Pancreas (tissue), 10 donors: ENCODE results near the gene E2F1. TPM values are rescaled to one million over a fixed set of nuclear protein-coding genes. Genes with fewer than 3 reads are reported as not detected.
"Not testable (repeated sequence)": the region's sequence is repeated elsewhere in the genome, so short reads cannot be mapped to it uniquely, and the experiment has no call there.

ENCODE experiments used
- ATAC-seq, 4 donors: fragments of 200-7000 bp; cut with Tn5 transposase; one replicate each; pipeline versions ENCODE4 v1.8.0 to v1.9.1; 2020; ENCODE audit warnings: mild to moderate bottlenecking in 4 of 4, moderate library complexity in 4 of 4
- DNase-seq, 6 donors: peaks; one replicate each; pipeline ENCODE4 v3.0.0-alpha.2; 2020
- FAIRE-seq: peaks from 2 replicates; lab custom pipeline; 2012; peaks lifted over from hg19 to GRCh38; lab: Jason Lieb, UNC
- H3K27ac ChIP-seq, 4 donors: fragments of 200-600 bp; sonication (generic); 1 replicate in 3 of 4; 2 replicates in 1 of 4; pipeline versions ENCODE4 v1.5.0 to v1.8.0; 2020
- H3K27me3 ChIP-seq, 4 donors: fragments of 200-600 bp; one replicate each; pipeline ENCODE4 v1.8.0; 2021
- H3K36me3 ChIP-seq, 3 donors: fragments of 200-600 bp; sonication (generic) in 1 of 3; one replicate each; pipeline versions ENCODE4 v1.5.0 to v1.8.0; 2020 to 2021
- H3K4me1 ChIP-seq, 3 donors: fragments of 200-600 bp; one replicate each; pipeline ENCODE4 v1.8.0; 2021
- H3K4me3 ChIP-seq, 4 donors: fragments of 200-600 bp; sonication (generic) in 2 of 4; one replicate each; pipeline versions ENCODE4 v1.5.0 to v1.8.0; 2020 to 2021
- H3K9me3 ChIP-seq, 4 donors: fragments of 200-600 bp; one replicate each; pipeline ENCODE4 v1.8.0; 2021
- CTCF ChIP-seq, 4 donors: fragments of 200-600 bp; sonication (generic) in 3 of 4; IDR thresholded peaks; one replicate each; pipeline versions ENCODE4 v1.5.0 to v1.8.0; 2021; ENCODE audit warnings: antibody characterized with exemption in 4 of 4
- WGBS, 2 donors: extraction: QIAGEN DNeasy Blood & Tissue Kit; methylation state at CpG; one replicate each; pipeline ENCODE4 v1.1.7; 2013; 5-methylcytosine and 5-hydroxymethylcytosine counted together
- intact Hi-C, 3 donors: fragments of 100-400 bp; cut with DNase I; formaldehyde crosslinking; loops; one replicate each; pipeline versions ENCODE4 v1.11.1 to v1.14.2; 2022
- polyA plus RNA-seq, 2 donors: library from polyadenylated mRNA; stranded (reverse); fragments of 200-250 nt; gene quantifications; one replicate each; pipeline ENCODE4 v1.2.3, GENCODE V29; 2013
- total RNA-seq, 6 donors: library from RNA; stranded (reverse); fragmentation: NEBNext Ultra II Directional in 4 of 6; extraction: Animal tissue kit (Norgen Biotek cat#: 25700) in 4 of 6; gene quantifications; one replicate each; pipeline versions ENCODE4 v1.2.1 to v1.2.4, GENCODE V29; 2021 to 2023
- donor health status: healthy with polysubstance abuse.
- donor health status: DM: no; HTN: no; CAD: no; lungs with moderate emphysema.
- donor health status: DM: no; HTN: no; CAD: no.
- donor health status: control.
- donor health status: control.
- donor health status: Bipolar disorder and iron deficiency.
- donor health status: DM: yes; HTN: yes; CAD: no.
- donor health status: DM: no; HTN: no; CAD: no.
- donor health status: DM: no; HTN: no; CAD: no.
- donor health status: DM: yes; HTN: yes; CAD: no.

The E2F1 gene
- total and polyA plus RNA-seq, 8 donors = 0.23 to 0.92 (median 0.60) TPM

- no peak for TF ChIP-seq CTCF (IDR thresholded peaks at IDR 0.05)
- 94 to 95% methylated on average over 11 of the region's 11 CpGs for WGBS, 2 donors
- no peak for FAIRE-seq
- H3K9me3 ChIP-seq = no peaks in the 10 kb centered on the region
- intact Hi-C loops = no loop called here
- ATAC-seq = no peak
- no peaks in the 10 kb centered on the region for H3K4me1 ChIP-seq
- no peak for DNase-seq
- H3K27me3 ChIP-seq = no peaks in the 10 kb centered on the region
- no peaks in the 10 kb centered on the region for H3K36me3 ChIP-seq
- H3K27ac ChIP-seq = no peak overlapping the region
- no peak overlapping the region for H3K4me3 ChIP-seq
These were observed 18.2 kb upstream of the E2F1 start for GRCh38 chr20:33704197-33704924.

GRCh38 chr20:33703498-33704137 lies 17.4 kb upstream of the E2F1 start:
- WGBS, 2 donors = 91 to 98% methylated on average over 8 of the region's 8 CpGs
- Histone ChIP-seq H3K4me1 (no peaks in the 10 kb centered on the region), H3K27me3 (no peaks in the 10 kb centered on the region), H3K9me3 (no peaks in the 10 kb centered on the region), H3K36me3 (no peaks in the 10 kb centered on the region), H3K4me3 (no peak overlapping the region), H3K27ac (no peak overlapping the region)
- ATAC-seq (no peak), FAIRE-seq (no peak), DNase-seq (no peak)
- intact Hi-C loops = no loop called here
- no peak for TF ChIP-seq CTCF (IDR thresholded peaks at IDR 0.05)

- FAIRE-seq (no peak), DNase-seq (no peak), ATAC-seq (peak in 1 of 4 donors; percentile 21)
- intact Hi-C loops = no loop called here
- TF ChIP-seq CTCF (IDR thresholded peaks at IDR 0.05) = no peak
- no peaks in the 10 kb centered on the region for H3K9me3 ChIP-seq
- no peaks in the 10 kb centered on the region for H3K4me1 ChIP-seq
- WGBS, 2 donors = 40 to 49% methylated on average over 5 of the region's 5 CpGs
- no peak overlapping the region for H3K27ac ChIP-seq
- H3K4me3 ChIP-seq = no peak overlapping the region
- H3K36me3 ChIP-seq = no peaks in the 10 kb centered on the region
- no peaks in the 10 kb centered on the region for H3K27me3 ChIP-seq
These were observed 16.7 kb upstream of the E2F1 start for GRCh38 chr20:33702861-33703260.

GRCh38 chr20:33701629-33702450 lies 15.7 kb upstream of the E2F1 start:
- H3K27ac ChIP-seq = no peak overlapping the region
- no peak for ATAC-seq
- H3K9me3 ChIP-seq = no peaks in the 10 kb centered on the region
- no peak for TF ChIP-seq CTCF (IDR thresholded peaks at IDR 0.05)
- H3K27me3 ChIP-seq = no peaks in the 10 kb centered on the region
- DNase-seq = no peak
- intact Hi-C loops = no loop called here
- no peaks in the 10 kb centered on the region for H3K4me1 ChIP-seq
- H3K36me3 ChIP-seq = no peaks in the 10 kb centered on the region
- no peak overlapping the region for H3K4me3 ChIP-seq
- 89 to 90% methylated on average over 11 to 27 of the region's 27 CpGs for WGBS, 2 donors
- FAIRE-seq = no peak

- ATAC-seq, H3K9me3 ChIP-seq, FAIRE-seq, intact Hi-C loops, H3K36me3 ChIP-seq, H3K27me3 ChIP-seq, DNase-seq, H3K27ac ChIP-seq, H3K4me3 ChIP-seq, H3K4me1 ChIP-seq: not testable (repeated sequence)
- 95 to 98% methylated on average over 44 to 45 of the region's 45 CpGs for WGBS, 2 donors
These were observed 14.7 kb upstream of the E2F1 start for GRCh38 chr20:33700696-33701441.

- H3K36me3 ChIP-seq, FAIRE-seq, H3K9me3 ChIP-seq, H3K27ac ChIP-seq, H3K4me1 ChIP-seq, ATAC-seq, DNase-seq, intact Hi-C loops, H3K27me3 ChIP-seq, H3K4me3 ChIP-seq: not testable (repeated sequence)
- 94 to 95% methylated on average over 18 to 21 of the region's 27 CpGs for WGBS, 2 donors
These were observed 12.8 kb upstream of the E2F1 start for GRCh38 chr20:33698966-33699365.
